Ascending aorta (tissue), 2 donors: ENCODE data around the gene TFR2. TPM values are rescaled to one million over a fixed set of nuclear protein-coding genes. Genes with fewer than 3 reads are reported as not detected.

Experiments
- DNase-seq, 2 donors: peaks; one replicate each; pipeline ENCODE4 v3.0.0-alpha.2; 2019; ENCODE audit warnings: low spot score in 2 of 2
- H3K27ac ChIP-seq, 2 donors: fragments of 200-600 bp; sonication (generic); one replicate each; pipeline ENCODE4 v1.5.1; 2016 to 2017; ENCODE audit warnings: mild to moderate bottlenecking in 1 of 2
- H3K27me3 ChIP-seq: fragments of 200-600 bp; sonication (generic); one replicate; pipeline ENCODE4 v1.5.1; 2017
- H3K36me3 ChIP-seq, 2 donors: fragments of 200-600 bp; sonication (generic); one replicate each; pipeline ENCODE4 v1.5.1; 2016
- H3K4me1 ChIP-seq, 2 donors: fragments of 200-600 bp; sonication (generic); one replicate each; pipeline ENCODE4 v1.5.1; 2016 to 2017; ENCODE audit warnings: mild to moderate bottlenecking in 1 of 2
- H3K4me3 ChIP-seq, 2 donors: fragments of 200-600 bp; sonication (generic); one replicate each; pipeline ENCODE4 v1.5.1; 2016 to 2017; ENCODE audit warnings: mild to moderate bottlenecking in 1 of 2
- H3K9me3 ChIP-seq, 2 donors: fragments of 200-600 bp; sonication (generic); one replicate each; pipeline ENCODE4 v1.5.1; 2016
- CTCF ChIP-seq, 3 experiments: fragments of 200-600 bp in 2 of 3; fragments of 450-650 bp in 1 of 3; sonication (generic) in 2 of 3; IDR thresholded peaks; one replicate each; pipeline ENCODE4 v1.5.1; 2016 to 2019; ENCODE audit warnings: antibody characterized with exemption in 3 of 3, mild to moderate bottlenecking in 1 of 3, moderate library complexity in 1 of 3
- intact Hi-C: fragments of 100-400 bp; cut with DNase I; formaldehyde crosslinking; loops from one replicate; pipeline ENCODE4 v1.15.1; 2023
- total RNA-seq: library from RNA; depleted of rRNA; stranded (reverse); fragments of >200 nt; gene quantifications from one replicate; pipeline ENCODE4 v1.1.0, GENCODE V29; 2016

Gene TFR2
- total RNA-seq, 1 donor from 2014 or later, result not detected

GRCh38 chr7:100632951-100633717 is 8.2 kb downstream of the TFR2 start:
- Histone ChIP-seq H3K27ac (no peak overlapping the region), H3K36me3 (no peaks in the 10 kb centered on the region), H3K4me3 (peak overlapping the region; percentile 61 to 62), H3K9me3 (no peaks in the 10 kb centered on the region), H3K4me1 (peaks cover 0 to 8% of the 10 kb centered on the region in 2 donors), H3K27me3 (peaks cover 5% of the 10 kb centered on the region)
- DNase-seq, result no peak
- intact Hi-C loops, result loop anchor here (5.0 kb wide), 1 partner anchor 59 kb away; the partner anchor contains the start of gene GIGYF1
- peak in 1 of 3 experiments; percentile 36 for TF ChIP-seq CTCF (IDR thresholded peaks at IDR 0.05)

- Histone ChIP-seq H3K4me1 (peaks cover 3 to 11% of the 10 kb centered on the region in 2 donors), H3K27ac (no peak overlapping the region), H3K36me3 (no peaks in the 10 kb centered on the region), H3K4me3 (no peak overlapping the region), H3K27me3 (peaks cover 5% of the 10 kb centered on the region), H3K9me3 (no peaks in the 10 kb centered on the region)
- intact Hi-C loops, result loop anchor here (5.0 kb wide), 1 partner anchor 62 kb away; the partner anchor contains the start of gene GIGYF1
- no peak for TF ChIP-seq CTCF (IDR thresholded peaks at IDR 0.05)
- DNase-seq, result no peak
Measured at GRCh38 chr7:100630066-100630465, 11.3 kb downstream of the TFR2 start.

GRCh38 chr7:100629117-100629716 is 12.1 kb downstream of the TFR2 start:
- Histone ChIP-seq H3K4me3 (no peak overlapping the region), H3K36me3 (no peaks in the 10 kb centered on the region), H3K27me3 (peaks cover 5% of the 10 kb centered on the region), H3K4me1 (peaks cover 3 to 11% of the 10 kb centered on the region in 2 donors), H3K27ac (no peak overlapping the region), H3K9me3 (no peaks in the 10 kb centered on the region)
- no peak for DNase-seq
- TF ChIP-seq CTCF (IDR thresholded peaks at IDR 0.05), result no peak
- intact Hi-C loops, result no loop called here

- H3K4me1 ChIP-seq, result peaks cover 3% of the 10 kb centered on the region in 2 donors
Measured at GRCh38 chr7:100627238-100627549, 14.2 kb downstream of the TFR2 start.

GRCh38 chr7:100626530-100627237 is 14.7 kb downstream of the TFR2 start:
- intact Hi-C loops, result no loop called here
- peak overlapping the region; percentile 55 to 58 for H3K4me3 ChIP-seq
- TF ChIP-seq CTCF (IDR thresholded peaks at IDR 0.05), result no peak
- peak in 1 of 2 donors; percentile 86 for DNase-seq
- H3K36me3 ChIP-seq, result no peaks in the 10 kb centered on the region
- no peak overlapping the region for H3K27ac ChIP-seq
- H3K9me3 ChIP-seq, result no peaks in the 10 kb centered on the region
- no peaks in the 10 kb centered on the region for H3K27me3 ChIP-seq
- H3K4me1 ChIP-seq, result peaks cover 3% of the 10 kb centered on the region in 2 donors

More at GRCh38 chr7:100627238-100627549, 14.2 kb downstream of the TFR2 start:
- Histone ChIP-seq H3K36me3 (no peaks in the 10 kb centered on the region), H3K27ac (no peak overlapping the region), H3K9me3 (no peaks in the 10 kb centered on the region), H3K4me3 (peak overlapping the region in 1 of 2 donors; percentile 58), H3K27me3 (no peaks in the 10 kb centered on the region)
- no peak for DNase-seq
- TF ChIP-seq CTCF (IDR thresholded peaks at IDR 0.05), result no peak
- intact Hi-C loops, result no loop called here
